GM18858 (cell line): Measurements from ENCODE around the gene MXD3.
"Not testable (repeated sequence)": the region's sequence is repeated elsewhere in the genome, so short reads cannot be mapped to it uniquely, and the experiment has no call there.

ENCODE experiments used
- ATAC-seq: cut with Tn5 transposase; IDR thresholded peaks from one replicate; pipeline ENCODE4 v1.9.1; 2021; ENCODE audit not compliant: unreplicated experiment

MXD3 gene

DNA sequence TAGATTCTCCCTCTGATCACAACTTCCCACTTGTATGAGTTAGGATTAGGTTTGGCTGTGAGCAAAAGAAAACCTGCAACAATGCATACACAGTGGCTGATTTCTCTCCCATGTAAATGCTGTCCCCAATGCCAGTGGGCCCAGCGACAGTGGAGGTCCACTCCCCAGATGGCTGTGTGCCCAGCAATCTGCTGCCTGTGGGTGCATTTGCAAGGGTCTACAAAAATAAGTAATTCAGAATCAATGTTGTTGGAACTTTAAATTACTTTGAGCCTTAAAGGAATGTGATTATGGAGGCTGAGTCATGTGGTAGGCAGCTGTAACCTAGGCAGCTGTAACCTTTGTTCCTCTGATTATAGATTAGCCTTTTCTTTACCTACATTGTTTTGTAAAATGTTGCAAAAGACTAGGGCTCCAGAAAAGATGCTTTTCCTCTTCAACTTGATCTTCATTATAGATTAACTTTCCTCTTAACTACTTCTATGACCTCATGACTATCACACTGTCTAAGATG lies 14.2 kb upstream of the MXD3 start:
- no peak for ATAC-seq

DNA sequence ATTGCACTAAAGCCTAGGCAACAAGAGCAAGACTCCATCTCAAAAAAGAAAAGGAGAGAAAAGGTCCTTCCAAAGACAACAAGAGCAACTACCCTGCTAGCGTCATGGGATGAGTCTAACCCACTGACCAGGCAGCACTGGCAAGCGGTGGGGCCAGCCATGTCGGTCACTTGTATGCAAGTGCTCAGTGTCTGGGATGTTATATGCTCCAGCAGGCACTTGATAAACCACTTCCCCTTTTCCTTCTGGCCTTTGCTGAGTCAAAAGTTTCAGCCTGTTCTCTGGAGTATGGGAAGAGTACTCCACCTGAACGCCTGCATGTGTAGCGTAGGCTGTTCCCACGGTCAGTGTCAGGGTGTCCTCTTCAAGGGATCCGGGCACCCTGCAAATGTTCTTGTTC lies 9.2 kb upstream of the MXD3 start:
- no peak for ATAC-seq

DNA sequence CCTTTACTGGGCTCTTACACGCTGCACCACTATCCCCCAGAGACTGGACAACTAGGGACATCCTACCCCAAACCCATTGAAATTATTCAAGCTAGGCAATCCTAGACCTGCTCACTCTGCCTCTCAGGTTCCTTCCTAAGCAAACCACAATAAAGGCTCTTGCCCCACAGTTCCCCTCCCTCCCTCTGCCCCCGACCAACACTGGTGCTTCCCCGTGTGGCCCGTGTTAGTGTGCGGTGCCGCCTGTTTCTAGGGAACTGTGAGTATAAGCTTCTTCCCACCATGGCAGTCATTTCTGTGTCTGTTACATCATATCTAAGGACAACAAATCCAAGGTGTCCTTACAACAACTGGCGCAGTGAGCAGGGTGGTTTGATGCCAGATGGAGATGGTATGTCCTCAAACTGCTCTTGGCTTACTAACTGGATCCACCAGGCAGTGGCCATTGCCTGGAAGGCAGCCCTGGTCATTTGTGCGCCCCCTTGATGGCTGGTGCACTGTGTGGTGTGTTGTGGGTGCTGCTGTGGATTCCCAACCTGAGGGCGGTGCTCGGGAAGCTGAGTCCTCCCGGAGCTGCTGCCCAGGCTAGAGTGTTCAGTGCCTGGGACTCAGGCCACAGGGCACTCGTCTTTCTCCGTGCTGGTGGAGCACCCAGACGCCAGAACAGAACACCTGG lies 8.4 kb upstream of the MXD3 start:
- ATAC-seq = no peak

DNA sequence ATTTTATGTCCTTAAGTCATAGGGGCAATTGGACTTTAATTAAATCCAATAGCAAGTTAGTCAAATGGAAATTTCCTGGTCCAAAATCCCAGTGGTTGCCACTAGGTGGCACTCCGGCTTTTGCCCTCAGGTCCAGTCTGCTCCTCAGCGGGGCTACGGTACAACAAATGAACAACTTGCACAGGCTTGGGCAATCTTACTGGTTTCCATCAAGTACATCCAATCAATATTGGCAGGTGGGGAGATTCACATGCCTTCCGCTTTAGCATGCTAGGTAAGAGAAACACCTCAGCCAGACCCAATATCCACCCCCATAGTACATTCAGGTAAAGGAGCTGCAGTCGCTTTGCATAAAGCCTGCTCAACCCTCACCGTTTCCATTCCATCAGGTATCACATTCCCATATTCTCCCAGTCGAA lies 6.3 kb upstream of the MXD3 start:
- ATAC-seq = no peak

DNA sequence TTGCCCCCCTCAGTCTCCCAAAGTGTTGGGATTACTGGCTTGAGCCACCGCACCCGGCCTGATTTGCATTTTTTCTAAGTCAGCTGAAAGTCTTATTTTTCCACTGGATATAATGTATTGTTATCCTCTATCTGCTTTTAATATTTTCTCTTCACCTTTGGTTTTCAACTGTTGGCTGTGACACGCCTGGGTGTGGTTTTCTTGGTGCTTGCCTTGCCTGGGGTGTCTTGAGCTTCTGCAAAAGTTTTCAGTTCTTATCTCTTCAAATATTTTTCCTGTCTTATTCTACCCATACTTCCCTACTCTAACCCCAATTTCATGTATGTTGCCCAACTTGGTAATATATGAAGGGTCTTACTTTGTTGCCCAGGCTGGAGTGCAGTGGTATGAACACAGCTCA lies 4.3 kb upstream of the MXD3 start:
- no peak for ATAC-seq

DNA sequence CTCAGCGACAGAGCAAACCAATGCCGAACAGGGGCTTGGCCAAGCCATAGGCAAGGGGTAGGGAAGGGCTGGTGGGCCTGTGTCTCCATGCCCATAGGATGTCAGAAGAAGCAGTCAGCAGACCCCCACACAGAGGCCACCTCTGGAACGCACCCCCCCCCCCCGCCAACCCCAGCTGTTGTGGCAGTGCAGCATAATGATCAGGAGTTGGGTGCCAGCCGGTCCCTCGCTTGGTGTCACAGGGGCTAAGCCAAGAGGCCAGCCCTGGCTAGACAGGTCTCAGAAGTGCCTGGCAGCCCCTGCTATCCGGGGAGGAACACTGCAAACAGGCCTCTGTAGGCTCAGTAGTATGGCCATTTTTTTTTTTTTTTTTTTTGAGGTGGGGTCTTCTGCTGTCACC lies 3.7 kb upstream of the MXD3 start:
- no peak for ATAC-seq

DNA sequence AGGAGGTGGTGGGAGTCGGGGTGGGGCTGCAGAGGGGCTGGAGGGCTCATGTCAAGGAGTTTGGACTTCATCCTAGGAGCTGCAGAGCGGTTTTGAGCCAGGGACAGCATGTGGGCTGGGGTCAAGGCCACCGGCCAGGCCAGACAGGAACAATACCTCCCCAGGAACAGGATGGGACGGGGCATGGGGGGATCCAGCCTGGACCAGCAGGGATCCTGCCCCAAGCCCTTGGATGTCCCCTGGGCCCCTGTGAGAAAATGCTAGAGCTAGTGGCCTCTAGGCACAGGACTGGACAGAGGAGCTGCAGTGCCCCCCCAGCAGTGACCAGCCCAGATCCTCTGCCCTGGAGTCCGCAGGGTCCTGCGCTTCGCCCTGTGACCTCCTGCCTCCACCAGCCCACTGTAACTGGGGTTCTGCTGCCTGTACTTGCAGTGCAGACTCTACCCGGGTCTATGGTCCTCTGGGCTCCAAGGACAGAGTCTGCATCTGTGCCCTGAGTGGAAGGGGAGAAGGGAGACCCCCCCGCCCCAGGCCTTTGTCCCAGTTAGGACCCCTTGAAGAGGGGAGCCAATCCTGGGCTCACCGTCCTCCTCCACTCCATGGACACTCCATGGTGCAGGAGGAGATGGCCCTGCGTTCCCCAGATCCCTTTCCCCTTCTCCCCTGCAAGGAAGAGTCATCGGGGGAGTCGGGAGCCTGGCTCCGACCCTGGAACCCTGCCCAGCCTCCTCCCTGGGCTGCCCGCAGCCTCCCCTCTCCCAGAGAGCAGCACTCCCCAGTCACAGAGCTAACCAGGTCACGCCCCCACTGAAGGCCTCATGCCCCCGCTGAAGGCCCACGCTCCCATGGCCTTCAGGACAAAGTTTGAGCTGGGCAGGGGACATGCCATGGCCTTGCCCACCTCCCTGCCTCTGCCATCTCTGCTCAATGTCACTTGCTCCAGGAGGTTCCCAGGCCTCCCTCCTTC lies 3.0 kb upstream of the MXD3 start:
- no peak for ATAC-seq

DNA sequence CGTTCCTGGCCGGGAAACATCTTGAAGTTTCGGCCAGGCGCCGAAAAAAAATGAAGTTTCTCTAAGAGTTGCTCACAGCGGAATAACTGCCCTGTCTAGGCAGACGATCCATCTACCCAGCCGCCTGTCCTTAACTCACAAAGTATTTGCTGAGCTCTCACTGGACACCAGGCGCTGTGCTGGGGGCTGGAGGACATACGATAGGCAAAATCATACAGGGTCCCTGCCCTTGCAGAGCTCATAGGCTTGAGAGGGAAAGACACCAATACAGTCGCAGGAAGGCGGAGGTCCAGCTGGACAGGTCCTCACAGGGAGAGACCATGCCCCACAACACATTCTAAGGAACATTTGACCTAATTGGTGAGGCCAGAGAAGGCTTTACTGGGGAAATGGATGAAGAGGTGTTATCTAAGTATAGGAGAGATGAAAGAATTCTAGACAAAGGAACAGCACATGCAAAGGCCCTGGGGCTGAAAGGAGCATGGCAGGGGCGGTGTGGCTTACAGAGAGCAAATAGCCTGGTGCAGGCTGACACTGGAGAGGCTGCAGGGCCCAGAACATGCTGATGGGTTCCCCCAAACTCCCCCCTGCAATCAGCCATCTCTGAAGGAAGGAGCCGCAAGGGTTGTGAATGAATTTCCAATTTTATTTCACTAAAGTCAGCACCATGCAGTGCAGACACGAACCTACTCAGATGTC lies 2.0 kb upstream of the MXD3 start:
- ATAC-seq = no peak

DNA sequence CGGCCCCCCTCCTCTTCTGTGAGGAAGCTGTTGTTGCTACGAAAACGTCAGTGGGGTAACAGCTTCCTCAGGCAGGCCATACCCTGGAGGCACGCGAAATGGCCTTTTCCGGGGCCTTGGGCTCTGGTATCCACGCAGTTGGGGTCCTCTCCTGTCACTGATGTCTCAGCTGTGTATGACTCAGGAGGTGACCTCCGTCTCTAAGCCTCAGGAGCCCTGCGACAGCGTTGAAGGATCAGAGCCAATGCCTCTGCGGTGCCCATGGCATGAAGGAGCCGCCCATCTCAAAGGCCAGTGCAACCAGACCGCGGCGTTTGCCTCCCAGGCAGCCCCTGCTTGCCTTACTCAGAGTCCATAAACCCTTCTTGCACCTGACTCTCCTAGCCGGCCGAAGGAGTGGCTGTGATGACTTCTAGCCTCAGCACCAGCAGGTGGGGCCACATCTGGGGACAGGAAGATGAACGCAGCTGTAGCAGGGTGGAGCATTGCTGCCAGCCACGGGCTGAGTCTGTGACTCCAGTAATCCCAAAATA lies 1.0 kb upstream of the MXD3 start:
- ATAC-seq = peak; percentile 8

DNA sequence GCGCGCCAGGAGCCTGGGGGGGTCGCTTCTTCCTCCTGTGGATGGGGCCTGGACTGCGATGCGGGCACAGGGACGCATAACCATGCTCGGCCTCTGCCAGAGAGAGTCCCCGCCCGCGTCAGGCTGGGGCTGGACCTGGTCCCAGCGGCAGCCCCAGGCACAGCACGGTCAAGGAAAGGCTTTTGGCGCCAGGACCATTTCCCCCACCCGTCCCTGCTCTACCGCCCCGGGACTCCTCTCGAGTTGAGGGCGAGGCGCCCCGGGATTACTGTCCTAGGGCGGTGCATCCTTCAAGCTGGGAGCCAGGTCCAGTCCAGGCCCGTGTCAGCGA lies 341 bp downstream of the MXD3 start:
- ATAC-seq = no peak

DNA sequence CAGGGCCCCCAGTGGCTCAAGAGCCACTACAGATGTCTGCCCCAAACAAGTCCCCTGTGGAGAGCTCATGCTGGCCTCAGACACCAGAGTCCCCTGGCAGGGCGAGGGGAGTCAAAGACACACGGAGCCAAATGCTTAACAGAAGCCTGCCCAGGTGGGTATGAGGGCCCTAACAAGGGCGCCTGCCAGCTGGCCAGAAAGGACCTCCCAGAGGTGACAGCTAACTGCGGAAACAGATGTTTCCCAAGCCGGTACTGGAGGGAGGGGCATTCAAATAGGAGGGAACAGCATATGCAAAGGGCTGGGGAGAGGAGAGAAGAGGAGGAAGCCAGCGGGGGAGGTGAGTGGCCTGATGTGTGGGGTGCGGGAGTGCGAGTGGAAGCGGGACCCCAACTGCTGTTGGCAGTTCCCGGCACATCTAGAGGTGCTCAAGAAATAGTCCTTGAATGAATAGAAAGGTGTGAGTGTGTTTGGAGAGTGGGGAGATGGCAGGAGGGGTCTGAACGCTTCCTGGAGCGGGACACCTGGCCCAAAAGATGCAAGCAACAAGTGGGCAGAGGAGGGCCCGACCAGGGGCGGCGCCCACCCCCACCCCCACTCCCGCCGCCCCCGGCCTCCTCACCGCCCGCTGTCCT lies 824 bp downstream of the MXD3 start:
- peak; percentile 27 for ATAC-seq

DNA sequence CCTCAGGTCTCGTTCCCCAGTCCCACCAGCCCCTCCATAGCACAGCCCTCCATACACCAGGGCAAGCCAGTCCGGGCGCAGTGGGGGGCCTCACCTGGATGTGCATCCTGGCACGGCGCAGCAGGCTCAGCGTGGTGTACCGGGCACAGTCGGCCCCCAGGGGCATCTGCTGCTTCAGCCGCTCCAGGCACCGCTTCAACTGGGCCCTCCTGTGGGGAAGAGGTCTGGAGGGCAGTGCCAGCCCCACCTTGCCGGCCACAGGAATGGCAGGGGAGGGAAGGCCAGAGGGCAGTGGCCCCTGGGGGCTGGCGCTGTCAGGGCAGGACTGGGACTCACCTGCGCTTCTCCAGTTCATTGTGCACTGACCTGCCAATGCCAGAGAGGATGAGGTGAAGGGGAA lies 1.4 kb downstream of the MXD3 start:
- ATAC-seq = no peak

DNA sequence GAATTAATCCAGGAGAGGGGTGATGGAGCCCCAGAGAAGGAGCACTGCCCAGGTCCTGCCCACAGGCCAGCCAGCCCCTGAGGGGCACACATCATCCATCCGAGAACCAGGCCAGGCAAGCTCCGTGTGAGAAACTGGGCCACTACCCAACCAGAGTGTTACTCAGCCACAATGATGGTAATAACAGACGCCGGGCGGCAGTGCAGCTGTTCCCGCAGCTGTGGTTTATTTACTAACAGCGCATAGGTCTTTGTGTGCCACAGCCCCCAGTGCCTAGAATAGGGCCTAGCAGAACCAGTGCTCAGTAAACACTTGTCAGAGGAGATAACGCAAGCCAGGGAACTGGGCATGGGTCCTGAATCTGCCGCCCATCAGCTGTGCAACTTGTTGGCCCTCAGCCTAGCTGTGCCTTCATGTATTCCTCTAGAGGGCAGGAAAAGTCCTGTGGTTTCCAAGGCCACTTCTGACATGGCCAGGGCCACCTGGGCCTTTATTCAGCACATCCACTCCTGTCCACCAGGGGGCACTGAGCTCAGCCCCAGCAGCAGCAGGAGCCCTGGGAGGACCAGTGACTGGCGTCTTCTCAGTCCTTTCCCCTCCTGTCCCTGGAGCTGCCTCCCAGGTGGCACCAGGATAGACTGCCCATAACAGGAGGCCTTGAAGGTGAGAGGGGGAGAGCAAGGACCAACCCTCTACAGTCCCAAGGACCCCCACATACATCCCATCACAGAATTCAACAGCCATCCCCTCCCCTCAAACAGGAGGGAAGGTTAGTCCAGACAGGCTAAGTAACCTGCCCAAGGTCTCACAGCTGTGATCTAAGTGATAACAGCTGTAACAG lies 2.1 kb downstream of the MXD3 start:
- ATAC-seq = no peak

DNA sequence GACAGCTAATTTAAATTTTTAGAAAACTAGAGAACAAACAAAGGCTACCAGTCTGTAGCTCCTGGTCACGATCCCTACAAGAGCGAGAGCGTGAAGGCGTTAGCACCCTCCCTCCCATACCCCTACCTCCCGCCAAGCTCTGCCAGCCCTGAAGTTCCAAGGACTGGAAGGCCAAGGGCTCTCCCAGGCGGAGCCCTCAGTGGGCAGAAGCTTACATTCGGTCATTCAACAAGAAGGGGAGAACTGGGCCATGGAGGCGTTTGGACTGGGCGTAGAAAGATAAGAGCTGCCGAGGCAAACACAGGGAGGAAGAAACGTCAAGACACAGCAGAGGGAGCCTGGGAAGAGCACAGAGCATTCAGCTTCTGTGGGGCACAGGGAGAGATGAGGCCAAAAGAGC lies 3.0 kb downstream of the MXD3 start:
- ATAC-seq = no peak

DNA sequence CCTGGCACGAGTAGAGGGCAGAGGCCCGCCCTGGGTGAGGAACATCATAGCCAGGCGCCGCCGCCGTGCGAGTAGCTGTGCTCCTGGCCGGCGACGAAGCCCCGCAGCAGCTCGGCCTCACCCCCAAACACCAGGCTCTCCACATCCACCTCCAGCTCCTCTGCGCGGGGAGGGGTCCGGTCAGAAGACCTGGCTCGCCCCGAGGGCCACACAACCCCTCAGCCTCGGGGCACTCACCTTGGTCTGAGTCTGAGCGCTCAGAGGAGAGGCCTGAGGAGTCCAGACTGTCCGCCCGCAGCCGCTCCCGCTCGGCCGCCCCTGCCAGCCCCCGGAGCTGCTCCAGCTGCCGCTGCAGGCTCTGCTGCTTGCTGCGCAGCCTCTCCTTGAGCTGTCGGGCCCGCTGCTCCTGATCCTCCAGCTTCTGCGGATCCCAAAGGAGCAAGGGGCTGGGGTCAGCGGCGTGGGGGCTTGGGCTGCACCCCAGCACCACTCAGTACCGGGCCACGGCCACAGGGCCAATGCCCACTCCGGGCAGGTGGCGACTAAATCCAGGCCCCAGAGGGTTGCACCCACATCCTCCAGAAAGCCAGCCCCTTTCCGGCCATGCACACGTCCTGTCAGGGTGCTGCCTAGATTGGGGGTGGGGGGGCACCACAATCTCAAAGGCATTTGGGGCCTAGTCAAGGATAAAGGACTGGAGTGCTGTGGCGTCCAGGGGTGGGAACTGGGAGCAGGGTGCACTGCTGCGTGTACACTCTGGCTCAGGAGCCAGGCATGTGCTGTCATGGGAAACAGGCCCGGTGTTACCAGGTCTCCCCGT lies 3.9 kb downstream of the MXD3 start:
- no peak for ATAC-seq

DNA sequence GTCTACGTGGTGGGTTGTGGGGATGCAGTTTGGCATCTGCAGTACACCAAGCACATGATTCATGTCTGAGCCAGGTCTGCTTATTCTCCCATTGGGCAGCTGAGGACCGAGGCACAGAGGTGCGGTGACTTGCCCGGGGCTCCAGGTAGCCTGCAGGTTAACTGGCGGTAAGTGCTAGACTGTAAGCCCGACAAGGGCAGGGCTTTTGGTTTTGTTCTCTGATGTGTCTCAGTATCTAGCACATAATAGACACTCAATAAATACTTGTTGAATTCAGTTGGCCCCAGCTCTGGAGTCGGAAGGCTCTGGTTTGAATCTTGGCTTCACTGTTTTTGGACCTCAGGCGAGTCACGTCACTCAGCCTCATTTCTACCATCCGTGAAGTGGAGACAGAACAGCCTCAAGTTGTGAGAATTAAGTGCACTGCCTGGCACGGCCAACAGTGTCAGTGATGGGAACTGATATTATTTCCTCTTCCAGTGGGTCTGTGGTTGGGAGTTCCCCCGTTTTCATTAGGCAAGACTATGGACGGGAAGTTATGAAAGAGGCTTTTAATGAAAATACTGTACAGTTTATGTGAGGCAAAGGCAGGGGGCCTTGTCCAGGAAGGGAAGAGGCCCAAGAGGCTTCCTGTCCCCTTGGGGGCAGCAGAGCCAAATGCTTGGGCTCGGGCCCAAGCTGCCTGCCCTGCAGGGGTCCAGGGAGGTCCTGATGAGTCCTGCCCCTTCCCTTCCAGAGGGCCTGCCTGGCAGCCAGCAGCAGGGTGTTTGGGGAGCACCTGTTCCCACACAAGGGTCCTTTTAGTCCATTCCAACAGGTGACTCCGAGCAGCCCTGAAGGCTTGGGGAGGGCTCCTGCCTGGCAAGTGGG lies 4.8 kb downstream of the MXD3 start:
- ATAC-seq = no peak

DNA sequence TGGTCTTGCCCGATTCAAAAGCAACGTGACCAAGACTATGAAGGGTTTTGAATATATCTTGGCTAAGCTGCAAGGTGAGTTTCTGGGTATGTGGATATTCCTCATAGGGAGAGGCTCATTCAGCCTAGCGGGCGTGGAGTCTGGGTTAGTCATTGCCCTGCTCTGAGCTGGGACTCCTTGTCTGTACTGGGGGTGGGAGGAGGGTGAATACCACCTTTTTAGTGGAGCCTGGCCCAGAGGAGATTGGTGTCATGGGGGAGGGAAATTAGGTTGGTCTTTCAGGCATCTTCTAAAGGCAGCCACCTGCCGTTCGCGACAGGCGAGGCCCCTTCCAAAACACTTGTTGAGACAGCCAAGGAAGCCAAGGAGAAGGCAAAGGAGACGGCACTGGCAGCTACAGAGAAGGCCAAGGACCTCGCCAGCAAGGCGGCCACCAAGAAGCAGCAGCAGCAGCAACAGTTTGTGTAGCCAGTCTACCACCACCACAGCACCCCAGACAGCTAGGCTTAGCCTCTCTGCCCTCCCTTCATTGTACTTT lies 5.5 kb downstream of the MXD3 start:
- ATAC-seq = not testable (repeated sequence)
